Epidermal melanocyte (primary cell): Measurements from ENCODE around the gene GPC3.
"Not testable (repeated sequence)": the region's sequence is repeated elsewhere in the genome, so short reads cannot be mapped to it uniquely, and the experiment has no call there.

Experiments
- DNase-seq: peaks from one replicate; pipeline ENCODE4 v3.0.0; 2011; ENCODE audit warnings: low spot score; ENCODE audit not compliant: insufficient read length

GPC3 gene

DNA sequence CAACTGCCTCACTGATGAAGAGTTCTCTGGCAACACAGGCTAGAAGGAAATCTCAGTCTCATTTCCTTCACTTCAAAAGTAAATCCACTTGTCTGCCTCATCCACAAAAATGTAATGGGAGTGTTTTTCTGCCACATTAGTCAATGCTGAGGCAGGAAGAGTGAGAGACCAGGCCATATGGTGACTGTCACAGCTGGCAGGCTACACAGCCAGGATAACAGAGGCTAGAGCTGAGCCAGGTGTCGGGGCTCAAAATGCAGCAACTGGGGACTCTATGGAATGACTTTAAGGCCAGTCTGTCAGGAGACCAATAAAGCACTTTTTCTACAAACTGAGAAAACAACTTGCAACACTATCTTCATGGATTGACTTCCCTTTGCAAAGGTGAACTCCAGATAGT lies 204.2 kb downstream of the GPC3 start:
- DNase-seq = no peak

DNA sequence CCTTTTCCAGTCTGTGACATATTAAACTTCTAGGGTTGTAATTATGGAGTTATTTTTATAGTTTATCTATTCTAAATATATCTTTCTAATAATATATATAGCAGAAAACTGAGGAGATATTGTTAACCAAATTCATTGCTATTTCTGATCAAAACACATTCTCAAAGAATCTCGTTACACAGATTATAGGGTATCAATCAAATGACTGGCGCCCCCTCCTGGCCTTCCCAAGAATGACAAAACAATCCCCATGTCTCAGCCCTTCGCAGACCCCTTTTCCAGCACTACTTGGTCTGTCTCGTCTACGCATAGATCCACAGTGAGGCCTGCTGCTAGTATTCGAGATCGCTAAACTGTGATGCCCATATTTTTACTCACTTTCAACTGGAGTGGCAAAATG lies 209.3 kb downstream of the GPC3 start:
- no peak for DNase-seq

DNA sequence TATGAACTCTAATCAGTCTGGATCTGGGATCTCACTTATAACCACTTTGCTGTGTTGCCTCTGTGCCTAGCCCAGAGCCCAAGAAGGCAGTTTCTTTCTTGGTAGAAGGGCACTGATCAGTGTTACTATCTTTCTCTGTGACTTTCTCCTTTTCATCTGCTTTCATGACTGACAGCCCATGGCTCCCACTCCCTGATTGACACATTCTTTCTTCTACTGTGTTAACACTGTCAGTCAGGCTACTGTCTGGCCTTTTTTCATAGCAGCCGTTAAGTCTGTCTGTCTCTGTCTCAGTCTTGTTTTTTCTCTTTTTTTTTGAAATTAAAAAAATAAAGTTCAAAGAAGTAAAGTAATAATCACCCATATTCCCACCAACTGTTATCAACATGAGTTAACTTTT lies 210.6 kb downstream of the GPC3 start:
- DNase-seq = no peak

DNA sequence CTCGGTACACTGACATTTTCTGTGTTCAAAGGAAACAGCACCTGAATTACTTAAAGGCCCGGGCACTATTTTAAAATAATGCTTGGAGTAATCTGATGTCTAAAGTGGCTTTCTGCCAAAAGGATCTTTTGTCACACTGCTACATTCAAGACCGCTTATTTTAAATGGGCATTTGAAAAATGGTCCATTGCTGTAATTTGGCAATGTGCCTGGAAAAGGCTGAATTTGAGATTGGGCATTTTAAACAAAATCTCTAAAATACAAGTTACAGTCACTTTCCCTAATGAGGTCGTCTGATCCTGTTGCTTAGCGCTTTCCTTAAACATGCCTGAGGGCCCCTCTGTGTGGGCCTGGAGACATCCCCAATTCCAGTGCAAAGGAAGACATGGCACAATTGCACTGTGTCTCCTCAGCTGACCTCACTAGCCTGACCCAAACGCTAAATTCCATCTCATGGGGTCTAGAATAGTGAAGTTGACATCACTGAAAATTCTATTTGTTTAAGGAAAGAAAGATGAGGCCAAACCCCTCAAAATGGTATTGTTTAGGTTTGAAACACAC lies 214.2 kb downstream of the GPC3 start:
- DNase-seq = no peak

DNA sequence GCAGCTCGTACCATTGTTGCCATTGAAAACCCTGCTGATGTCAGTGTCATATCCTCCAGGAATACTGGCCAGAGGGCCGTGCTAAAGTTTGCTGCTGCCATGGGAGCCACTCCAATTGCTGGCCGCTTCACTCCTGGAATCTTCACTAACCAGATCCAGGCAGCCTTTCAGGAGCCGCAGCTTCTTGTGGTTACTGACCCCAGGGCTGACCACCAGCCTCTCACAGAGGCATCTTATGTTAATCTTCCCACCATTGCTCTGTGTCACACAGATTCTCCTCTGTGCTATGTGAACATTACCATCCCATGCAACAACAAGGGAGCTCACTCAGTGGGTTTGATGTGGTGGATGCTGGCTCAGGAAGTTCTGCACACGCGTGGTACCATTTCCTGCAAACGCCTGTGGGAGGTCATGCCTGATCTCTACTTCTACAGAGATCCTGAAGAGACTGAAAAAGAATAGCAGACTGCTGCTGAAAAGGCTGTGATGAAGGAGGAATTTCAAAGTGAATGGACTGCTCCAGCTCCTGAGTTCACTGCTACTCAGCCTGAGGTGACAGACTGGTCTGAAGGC lies 222.3 kb downstream of the GPC3 start:
- not testable (repeated sequence) for DNase-seq

DNA sequence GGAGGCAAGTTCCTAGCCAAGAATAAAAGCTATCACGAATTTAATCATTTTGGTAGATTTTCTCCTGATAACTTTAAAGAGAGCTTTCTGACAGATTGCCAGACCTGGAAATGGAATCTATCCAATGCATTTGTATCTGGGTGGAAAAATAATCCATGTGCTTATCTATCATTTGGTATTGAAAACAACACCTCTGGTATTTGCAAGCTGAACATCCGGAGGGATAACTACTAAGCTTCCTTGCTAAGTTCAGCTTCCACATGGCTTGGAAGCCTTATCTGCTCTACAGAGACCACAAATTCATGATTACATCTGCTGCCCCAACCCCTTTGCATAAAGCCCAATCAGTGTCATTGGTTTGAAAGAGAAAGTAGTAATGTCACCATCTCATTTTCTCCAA lies 230.7 kb downstream of the GPC3 start:
- DNase-seq = no peak

DNA sequence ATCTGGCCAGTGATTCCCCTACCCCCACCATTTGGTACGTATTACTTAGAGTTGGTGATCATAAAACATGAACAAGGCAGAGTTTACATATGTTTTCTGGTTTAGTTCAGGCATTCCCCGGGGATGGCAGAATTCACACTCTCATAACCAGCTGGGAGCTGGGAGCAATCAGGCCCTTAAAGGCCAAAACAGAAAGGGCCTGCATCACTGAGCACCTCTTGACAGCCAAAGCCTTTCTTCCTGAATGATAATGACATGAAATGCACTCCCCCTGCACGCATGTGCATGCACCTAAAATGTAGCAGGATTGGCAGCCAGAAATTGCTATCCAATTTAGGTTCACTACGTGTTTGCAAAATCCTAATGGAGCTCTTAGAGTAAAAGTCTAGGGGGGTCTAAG lies 235.4 kb downstream of the GPC3 start:
- no peak for DNase-seq

DNA sequence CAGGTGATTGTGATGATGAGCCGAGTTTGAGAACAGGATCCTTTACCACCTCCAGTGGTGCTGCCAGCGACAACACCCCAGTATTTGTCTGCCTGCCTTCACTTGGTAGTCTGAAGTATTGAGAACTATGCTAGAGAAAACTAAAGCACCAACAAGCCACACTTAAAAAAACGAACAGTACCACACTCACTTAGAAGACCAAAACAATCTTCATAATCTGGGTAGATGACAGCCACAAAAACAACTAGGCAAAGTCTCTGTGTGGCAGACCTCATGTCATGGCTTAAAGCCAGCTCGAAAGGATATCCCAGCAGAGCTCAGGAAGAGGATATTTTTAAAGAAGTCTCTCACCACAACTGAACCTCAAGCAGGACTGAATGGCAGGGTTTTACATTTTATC lies 236.0 kb downstream of the GPC3 start:
- no peak for DNase-seq

DNA sequence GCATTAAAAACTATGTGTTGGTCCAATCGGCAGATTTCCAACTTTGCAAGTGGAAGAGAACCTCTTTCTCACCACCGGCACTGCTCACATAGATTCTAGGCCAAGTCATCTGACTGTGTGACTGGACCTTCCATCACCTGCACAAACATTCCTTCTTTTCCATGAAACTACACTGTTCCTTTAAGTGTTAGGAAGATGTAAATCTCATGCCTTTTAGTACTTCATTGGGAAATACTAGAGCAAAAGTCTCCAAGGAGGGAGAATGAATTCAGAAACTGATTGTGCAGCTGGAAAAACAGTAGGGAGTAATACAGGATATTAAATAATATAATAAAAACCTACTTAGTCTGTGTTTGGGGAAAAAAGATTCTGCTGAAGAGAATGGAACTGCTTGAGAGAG lies 238.2 kb downstream of the GPC3 start:
- no peak for DNase-seq

DNA sequence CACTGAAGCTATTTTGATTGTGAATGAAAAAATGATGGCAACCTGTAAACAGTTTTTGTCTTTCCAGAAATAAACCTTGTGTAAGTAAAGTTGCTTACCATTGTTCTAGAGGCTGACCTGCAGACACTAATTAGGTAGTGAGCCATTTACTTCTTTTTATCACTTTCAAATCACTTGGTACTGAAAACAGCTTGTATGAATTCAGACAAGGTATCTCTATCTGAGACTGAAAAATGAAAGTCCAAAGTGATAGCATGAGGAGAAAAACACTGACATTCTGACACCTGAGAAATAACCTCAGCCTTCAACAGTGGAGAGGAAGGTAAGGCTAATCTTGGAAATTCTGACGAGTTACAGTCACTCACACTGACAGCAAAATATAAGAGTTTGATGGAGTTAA lies 238.8 kb downstream of the GPC3 start:
- DNase-seq = no peak

DNA sequence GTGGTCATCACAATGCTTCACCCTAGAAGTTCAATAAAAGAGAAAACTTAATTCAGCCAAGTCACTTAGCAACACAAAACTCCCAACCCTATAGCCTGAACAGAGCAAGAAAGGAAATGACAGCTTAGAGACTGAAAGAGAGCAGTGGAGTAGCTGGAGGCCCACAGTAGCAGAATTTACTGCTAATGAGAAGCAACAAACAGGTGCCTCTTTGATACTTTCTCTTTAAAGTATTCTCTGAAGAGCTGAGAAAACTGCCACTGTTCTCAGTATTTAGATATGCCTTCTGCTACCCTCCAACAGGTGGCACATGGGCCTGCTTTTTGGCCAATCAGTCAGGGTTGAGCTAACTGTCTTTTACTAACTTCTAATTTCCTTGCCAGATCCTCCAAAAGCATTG lies 240.0 kb downstream of the GPC3 start:
- DNase-seq = no peak

DNA sequence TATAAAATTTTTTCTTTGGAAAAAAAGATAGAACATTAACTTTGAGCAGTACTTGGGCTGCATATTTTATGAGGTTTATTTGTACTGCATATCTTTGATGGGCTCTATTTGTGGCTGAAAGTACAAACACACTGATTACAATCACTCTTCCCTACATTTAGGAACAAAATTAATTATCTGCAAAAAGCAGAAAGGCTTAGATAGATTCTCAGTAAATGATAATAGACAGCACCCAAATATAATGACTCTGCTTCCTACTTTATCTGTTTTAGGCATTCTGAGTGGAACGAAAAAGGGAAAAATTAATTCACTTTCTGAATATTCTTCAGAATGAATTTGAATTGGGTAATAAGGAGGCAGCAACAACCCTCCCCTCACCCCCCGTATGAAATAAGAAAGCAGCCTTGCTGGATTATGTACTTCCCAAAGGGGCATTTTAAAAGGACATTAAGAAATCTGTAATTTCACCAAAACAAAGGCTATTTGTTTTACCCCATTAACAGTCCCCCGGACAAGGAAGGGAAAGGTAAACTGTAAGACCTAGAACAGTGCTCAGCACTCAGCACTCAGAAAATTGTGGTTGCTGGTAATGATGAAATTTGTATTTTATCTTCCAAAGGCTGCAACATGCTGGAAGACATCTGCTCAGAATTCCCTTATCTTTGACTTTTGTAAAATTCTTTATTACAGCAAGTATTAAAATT lies 242.6 kb downstream of the GPC3 start:
- DNase-seq = no peak

DNA sequence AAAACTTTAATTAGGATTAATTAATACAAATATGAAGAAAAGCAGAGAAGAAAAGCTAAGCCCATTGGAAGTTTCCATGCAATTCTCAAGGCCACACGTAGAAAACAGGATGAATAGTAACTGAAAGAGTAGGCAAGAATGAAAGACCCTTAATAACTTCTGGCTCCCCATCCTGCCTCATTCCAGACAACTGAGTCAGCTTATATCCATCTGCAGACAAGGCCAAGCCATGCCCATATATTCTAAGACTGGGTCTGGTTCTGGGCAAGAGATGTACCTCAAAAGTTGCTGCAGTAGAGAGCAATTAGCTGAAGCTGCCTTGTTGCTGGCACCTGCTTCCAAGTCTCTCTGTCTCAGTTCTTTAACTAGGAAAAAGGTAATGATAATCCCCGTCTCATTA lies 244.1 kb downstream of the GPC3 start:
- DNase-seq = no peak

DNA sequence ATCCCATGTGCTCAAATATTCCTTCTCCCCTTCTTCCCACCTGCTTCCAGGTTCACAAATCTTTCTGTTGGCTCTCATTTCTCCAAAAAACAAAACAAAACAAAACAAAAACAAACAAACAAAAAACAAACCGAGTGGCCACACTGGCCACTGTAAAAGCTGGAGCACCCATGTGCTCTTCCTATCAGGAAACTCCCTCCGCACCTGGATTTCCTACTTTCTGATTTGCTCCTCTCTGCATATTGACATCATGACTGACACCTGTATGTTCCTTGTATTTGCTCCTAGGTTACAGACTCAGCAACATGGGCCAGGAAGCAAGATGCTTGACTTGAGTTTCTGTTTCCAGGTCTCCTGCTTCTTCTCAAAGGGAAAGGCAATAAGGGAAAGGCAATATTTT lies 258.8 kb downstream of the GPC3 start:
- no peak for DNase-seq

DNA sequence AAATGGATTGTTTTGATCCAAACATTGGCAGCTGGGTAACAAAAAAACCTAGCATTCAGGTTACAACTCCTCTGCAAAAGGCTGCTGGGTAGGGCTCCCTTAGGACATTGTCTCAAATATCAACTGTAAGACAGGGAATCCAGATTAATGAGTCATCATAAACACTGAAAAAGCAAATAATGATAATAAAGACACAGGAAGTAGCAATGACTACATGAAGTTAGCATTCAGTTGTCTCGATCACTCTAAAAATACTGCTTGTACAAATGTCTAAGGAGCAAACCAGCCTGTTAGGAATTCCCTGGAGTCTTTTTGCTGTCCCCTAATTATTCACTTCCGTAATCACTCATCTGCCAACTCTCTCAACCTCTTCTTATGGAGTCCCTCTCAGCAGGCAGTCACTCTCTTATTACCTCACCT lies 259.2 kb downstream of the GPC3 start:
- DNase-seq = no peak

DNA sequence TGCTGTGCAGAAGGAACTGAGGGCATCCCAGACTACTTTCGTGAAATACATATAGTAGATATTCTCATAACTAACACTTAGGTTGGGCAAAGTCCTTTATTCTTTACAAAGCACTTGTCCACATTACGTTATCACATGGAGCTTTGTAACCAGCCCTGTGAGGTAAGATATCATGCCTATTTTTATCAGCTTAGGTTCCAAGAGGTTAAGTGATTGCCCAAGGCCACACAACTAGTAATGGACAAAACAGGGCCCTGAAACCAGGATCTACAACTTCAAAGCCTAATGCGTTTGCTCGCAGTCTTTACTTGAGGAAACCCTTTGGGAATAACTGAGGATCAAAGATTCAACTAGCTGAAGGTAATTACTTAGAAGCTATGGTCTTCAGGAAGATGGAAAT lies 261.5 kb downstream of the GPC3 start:
- no peak for DNase-seq

DNA sequence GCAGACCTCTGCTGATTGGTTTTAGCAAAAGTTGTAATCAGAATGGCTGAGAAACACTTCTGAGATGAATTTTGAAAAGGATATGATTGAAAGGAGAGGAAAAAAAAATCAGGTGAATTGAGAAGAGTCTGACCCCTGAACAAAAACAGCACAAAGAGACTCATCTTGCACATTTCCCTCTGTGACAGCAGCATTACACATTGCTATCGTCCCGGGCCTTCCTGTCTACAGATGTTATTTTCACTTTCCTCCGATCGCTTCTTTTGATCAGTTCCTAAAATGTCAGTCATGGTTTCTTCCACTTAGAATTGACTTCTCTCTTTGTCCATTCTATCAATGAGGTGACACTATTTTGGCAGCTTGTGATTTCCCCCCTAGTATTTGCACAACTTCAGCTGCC lies 262.6 kb downstream of the GPC3 start:
- no peak for DNase-seq

DNA sequence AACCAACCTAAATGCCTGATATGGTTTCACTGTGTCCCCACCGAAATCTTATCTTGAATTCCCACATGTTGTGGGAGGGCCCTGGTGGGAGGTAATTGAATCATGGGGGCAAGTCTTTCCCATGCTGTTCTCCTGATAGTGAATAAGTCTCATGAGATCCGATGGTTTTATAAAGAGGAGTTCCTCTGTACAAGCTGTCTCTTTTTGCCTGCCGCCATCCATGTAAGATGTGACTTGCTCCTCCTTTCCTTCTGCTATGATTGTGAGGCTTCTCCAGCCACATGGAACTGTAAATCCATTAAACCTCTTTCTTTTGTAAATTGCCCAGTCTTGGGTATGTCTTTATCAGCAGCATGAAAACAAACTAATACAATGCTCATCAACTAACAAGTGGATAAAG lies 265.1 kb downstream of the GPC3 start:
- DNase-seq = not testable (repeated sequence)

DNA sequence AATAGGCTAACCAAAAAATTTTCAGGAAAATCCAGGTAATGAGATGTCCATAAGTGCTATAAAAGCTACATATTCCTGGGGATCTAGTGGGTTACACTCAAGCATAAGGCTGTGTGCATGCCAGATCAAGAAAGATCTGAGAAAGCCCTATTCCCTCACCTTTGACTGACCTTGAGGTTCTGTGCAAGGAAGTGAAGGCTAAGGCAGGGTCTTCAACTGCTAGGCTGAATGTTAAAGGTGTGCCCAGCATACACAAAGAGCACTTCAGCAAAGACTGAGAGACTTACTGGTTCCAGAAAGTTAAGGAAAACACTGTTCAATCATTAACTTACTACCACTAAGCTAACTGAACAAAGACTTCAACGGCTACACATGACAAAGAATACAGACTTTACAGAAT lies 269.7 kb downstream of the GPC3 start:
- DNase-seq = no peak

DNA sequence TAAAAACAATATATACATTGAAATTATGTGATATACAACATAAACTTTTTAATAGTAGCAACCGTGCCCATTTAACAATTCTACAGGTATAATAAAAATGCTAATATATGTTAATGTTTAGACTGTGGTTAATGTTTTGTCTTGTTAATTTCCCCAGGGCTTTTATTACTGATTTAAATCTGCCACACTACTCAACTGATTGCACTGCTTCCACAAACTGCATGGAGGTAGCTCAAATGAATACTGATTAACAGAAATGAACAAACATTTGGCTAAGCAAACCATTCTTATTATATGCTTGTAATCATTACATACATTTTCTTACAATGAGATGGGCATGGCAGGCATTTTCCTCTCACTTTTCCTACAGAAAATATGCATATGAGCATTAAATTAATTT lies 275.9 kb downstream of the GPC3 start:
- DNase-seq = no peak

DNA sequence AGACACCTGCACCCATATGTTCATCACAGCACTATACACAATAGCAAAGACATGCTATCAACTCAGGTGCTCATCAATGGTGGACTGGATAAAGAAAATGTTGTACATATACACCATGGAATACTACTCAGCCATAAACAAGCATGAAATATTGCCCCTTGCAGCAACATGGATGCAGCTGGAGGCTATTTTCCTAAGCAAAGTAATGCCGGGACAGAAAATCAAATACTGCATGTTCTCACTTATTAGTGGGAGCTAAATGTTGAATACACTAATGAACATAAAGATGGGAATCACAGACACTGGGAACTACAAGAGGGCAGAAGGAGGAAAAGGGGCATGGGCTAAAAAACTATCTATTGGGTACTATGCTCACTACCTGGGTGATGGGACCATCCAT lies 278.5 kb downstream of the GPC3 start:
- DNase-seq = no peak

DNA sequence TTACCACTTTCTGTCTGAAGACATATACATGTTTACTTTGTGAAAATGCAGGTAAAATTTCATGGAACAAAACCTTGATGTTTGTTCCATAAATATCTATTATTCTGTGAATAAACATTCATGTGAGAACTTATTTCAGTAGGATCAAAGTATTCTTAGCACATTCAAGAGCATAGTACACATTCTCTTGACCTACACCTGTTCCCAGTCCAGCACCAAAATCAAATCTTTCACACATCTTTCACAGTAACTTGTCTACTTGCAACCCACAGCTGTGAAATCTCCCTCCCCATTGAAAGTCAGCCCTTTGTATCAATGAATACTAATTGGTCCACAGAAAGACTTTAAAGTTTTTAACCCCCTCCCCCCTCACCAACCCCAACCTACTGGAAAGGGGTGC lies 283.2 kb downstream of the GPC3 start:
- no peak for DNase-seq

DNA sequence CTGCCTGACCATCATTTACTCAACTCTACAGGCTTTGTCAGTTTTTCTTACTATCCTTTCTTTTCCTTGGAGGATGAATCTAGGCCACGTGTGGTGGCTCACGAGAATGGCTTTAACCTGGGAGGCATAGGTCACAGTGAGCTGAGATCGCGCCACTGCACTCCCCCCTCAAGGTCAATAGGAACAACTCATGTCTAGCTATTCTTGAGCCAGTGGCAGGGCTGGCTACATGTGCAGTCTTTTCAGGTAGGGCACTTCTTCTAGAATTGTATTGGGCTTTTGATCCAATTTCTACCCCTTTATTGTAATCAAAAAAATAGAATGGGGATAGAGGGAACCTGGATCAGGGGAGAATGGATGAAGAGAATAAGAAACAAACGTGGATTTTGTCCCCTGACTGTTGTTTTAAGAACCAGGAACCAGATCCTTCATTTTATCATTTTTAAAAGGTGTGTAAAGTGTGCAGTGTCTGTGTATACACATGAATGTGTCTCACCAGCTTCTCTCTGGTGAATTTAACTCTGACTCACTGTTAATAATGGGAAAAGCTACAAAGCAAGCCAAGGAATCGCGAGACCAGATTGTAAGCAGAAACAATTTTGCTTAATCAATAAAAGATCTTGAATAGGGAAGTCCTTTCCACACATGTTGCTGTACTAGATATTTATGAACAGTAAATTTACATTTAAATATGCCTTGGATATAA lies 286.2 kb downstream of the GPC3 start:
- DNase-seq = no peak
